Prostate gland (tissue), 2 donors: Measurements from ENCODE around the gene ARHGAP24. TPM values are rescaled to one million over a fixed set of nuclear protein-coding genes. Genes with fewer than 3 reads are reported as not detected.

Experiments
- DNase-seq: peaks from one replicate; pipeline ENCODE4 v3.0.0-alpha.2; 2019; ENCODE audit warnings: low spot score
- H3K27ac ChIP-seq, 2 donors: fragments of 200-600 bp; sonication (generic); 2 replicates each; pipeline ENCODE4 v1.5.1; 2017 to 2019
- H3K27me3 ChIP-seq: fragments of 200-600 bp; sonication (generic); replicated peaks from 2 replicates; pipeline ENCODE4 v1.5.1; 2019; ENCODE audit not compliant: insufficient read depth
- H3K36me3 ChIP-seq, 2 donors: fragments of 200-600 bp; sonication (generic); 1 replicate in 1 of 2; 2 replicates in 1 of 2; pipeline versions ENCODE4 v1.5.1 to v1.8.1; 2017 to 2019
- H3K4me1 ChIP-seq: fragments of 200-600 bp; sonication (generic); replicated peaks from 2 replicates; pipeline ENCODE4 v1.5.1; 2019
- H3K4me3 ChIP-seq, 2 donors: fragments of 200-600 bp; sonication (generic); 2 replicates each; pipeline ENCODE4 v1.5.1; 2017 to 2019
- H3K9me3 ChIP-seq: fragments of 200-600 bp; sonication (generic); 2 replicates; pipeline ENCODE4 v1.5.1; 2017
- POLR2A ChIP-seq: fragments of 450-650 bp; IDR thresholded peaks from one replicate; pipeline ENCODE4 v1.6.1; 2016; ENCODE audit warnings: antibody characterized with exemption, mild to moderate bottlenecking
- POLR2AphosphoS5 ChIP-seq: sonication (generic); formaldehyde crosslinking; IDR thresholded peaks from one replicate; pipeline ENCODE4 v1.6.1; 2017; ENCODE audit warnings: antibody characterized with exemption
- WGBS: methylation state at CpG from one replicate; pipeline ENCODE4 v1.1.5; 2018; 5-methylcytosine and 5-hydroxymethylcytosine counted together
- intact Hi-C: fragments of 100-400 bp; cut with DNase I; formaldehyde crosslinking; loops from one replicate; pipeline ENCODE4 v1.14.2; 2022
- total RNA-seq, 2 donors: library from RNA; depleted of rRNA; stranded (reverse); fragments of >200 nt; gene quantifications; one replicate each; pipeline ENCODE4 v1.1.0, GENCODE V29; 2016
- TF ChIP-seq, protein P1 (sequence below), 4 experiments: fragments of 200-600 bp in 2 of 4; fragments of 450-650 bp in 2 of 4; sonication (generic) in 2 of 4; IDR thresholded peaks; 1 replicate in 3 of 4; 2 replicates in 1 of 4; pipeline ENCODE4 v1.5.1; 2016 to 2019; ENCODE audit warnings: antibody characterized with exemption in 4 of 4, mild to moderate bottlenecking in 2 of 4, moderate library complexity in 2 of 4

Gene ARHGAP24
- total RNA-seq, 2 donors from 2014 or later = 6.7 to 7.4 TPM

DNA sequence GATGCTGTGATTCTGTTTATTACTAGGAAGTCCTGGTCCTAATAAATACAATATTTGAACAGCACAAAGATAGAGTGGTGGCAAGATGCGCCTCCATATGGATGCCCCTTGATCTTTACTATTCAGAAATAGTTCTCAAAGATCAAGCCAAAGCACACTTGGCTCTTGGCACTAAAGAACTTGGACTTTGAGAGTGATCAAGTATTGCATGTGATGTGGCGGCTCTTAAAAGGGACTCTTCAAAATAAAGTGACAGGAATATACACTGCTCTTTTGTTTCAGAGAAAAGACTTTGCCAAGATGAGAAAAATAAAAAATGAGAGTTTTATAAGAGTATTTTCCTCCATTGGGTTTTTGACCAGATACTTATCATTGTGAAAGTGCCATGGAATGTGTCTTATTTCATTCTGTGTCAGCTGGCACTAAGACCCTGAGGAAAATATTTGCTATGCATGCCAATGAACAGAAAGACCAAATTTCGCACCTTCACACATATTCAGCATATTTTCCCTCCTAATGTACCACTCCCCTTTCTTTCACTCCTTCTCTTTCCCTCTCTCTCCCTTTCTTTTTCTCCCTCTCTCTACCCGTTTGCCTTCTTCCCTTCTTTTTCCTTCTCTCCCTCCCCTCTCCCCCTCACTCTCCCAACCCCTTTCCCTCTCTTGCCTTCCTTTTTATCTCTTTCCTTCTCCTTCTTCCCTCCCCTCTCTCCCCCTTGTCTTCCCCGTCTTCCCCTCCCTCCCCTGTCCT is 35.1 kb downstream of the ARHGAP24 start:
- H3K4me1 ChIP-seq = no peaks in the 10 kb centered on the region
- intact Hi-C loops = no loop called here

DNA sequence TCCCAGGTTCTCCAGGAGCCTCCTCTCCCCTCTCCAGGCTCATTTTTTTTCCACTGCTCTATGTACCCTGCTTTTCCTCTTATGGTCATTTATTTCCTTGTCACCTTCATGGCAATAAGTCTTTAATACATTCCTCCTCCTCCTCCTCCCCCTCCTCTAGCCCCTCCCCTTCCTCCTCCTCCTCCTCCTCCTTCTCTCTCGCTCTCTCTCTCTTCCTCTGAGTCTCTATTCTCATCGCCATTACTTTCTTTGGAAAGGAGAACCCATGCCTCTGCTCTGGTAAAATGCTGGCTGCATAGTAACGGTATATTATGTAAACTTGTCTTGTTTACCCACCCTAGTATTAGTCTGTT is 35.7 kb downstream of the ARHGAP24 start:
- no peaks in the 10 kb centered on the region for H3K9me3 ChIP-seq
- H3K4me1 ChIP-seq = no peaks in the 10 kb centered on the region
- WGBS = 73% methylated on average over 3 of the region's 3 CpGs
- no peak for DNase-seq
- H3K27me3 ChIP-seq = no peaks in the 10 kb centered on the region
- H3K4me3 ChIP-seq = no peak overlapping the region
- H3K27ac ChIP-seq = no peak overlapping the region
- no peaks in the 10 kb centered on the region for H3K36me3 ChIP-seq
- intact Hi-C loops = no loop called here
- TF ChIP-seq POLR2A = no peak
- TF ChIP-seq, protein P1, sequence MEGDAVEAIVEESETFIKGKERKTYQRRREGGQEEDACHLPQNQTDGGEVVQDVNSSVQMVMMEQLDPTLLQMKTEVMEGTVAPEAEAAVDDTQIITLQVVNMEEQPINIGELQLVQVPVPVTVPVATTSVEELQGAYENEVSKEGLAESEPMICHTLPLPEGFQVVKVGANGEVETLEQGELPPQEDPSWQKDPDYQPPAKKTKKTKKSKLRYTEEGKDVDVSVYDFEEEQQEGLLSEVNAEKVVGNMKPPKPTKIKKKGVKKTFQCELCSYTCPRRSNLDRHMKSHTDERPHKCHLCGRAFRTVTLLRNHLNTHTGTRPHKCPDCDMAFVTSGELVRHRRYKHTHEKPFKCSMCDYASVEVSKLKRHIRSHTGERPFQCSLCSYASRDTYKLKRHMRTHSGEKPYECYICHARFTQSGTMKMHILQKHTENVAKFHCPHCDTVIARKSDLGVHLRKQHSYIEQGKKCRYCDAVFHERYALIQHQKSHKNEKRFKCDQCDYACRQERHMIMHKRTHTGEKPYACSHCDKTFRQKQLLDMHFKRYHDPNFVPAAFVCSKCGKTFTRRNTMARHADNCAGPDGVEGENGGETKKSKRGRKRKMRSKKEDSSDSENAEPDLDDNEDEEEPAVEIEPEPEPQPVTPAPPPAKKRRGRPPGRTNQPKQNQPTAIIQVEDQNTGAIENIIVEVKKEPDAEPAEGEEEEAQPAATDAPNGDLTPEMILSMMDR (IDR thresholded peaks at IDR 0.05) = no peak
- TF ChIP-seq POLR2AphosphoS5 = no peak

More for the DNA sequence above, 35.1 kb downstream of the ARHGAP24 start:
- no peak for DNase-seq
- Histone ChIP-seq H3K4me3 (no peak overlapping the region), H3K36me3 (no peaks in the 10 kb centered on the region), H3K9me3 (no peaks in the 10 kb centered on the region), H3K27me3 (no peaks in the 10 kb centered on the region), H3K27ac (no peak overlapping the region)
- TF ChIP-seq, protein P1 (IDR thresholded peaks at IDR 0.05) = no peak
- TF ChIP-seq POLR2A = no peak
- TF ChIP-seq POLR2AphosphoS5 = no peak
- 53% methylated on average over 5 of the region's 5 CpGs for WGBS

- H3K27me3 ChIP-seq = no peaks in the 10 kb centered on the region
- H3K36me3 ChIP-seq = no peaks in the 10 kb centered on the region
- DNase-seq = no peak
- TF ChIP-seq POLR2A = no peak
- no peak for TF ChIP-seq POLR2AphosphoS5
- TF ChIP-seq, protein P1 (IDR thresholded peaks at IDR 0.05) = no peak
- no peak overlapping the region for H3K27ac ChIP-seq
- H3K4me3 ChIP-seq = no peak overlapping the region
- H3K4me1 ChIP-seq = no peaks in the 10 kb centered on the region
- no peaks in the 10 kb centered on the region for H3K9me3 ChIP-seq
- intact Hi-C loops = no loop called here
- WGBS = 39% methylated on average over 2 of the region's 2 CpGs
These were observed 37.7 kb downstream of the ARHGAP24 start for GRCh38 chr4:85512446-85513205.

DNA sequence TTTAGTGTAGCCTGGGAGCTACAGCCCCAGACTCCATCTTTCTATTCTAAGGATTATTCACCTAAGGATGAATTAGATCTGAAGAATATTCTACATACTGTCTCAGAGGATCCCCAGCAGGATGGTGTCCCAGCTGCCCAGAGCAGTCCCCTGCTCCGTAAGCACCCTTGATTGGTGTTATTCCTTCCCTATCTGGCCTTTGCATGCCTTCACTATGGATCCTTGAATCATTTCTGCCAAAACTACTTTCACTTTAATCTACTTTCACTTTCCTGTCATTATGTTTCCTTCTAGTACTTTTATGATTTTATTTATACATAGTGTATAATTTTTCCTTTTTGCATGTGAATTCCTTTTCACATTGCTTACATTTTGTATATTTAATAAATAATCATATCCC is 39.2 kb downstream of the ARHGAP24 start:
- intact Hi-C loops = no loop called here
- H3K9me3 ChIP-seq = no peaks in the 10 kb centered on the region
- WGBS = 67% methylated on average over 1 of the region's 1 CpG
- H3K36me3 ChIP-seq = no peaks in the 10 kb centered on the region
- no peak for DNase-seq
- no peaks in the 10 kb centered on the region for H3K27me3 ChIP-seq
- no peak overlapping the region for H3K27ac ChIP-seq
- TF ChIP-seq POLR2A (no peak), POLR2AphosphoS5 (no peak)
- TF ChIP-seq, protein P1 (IDR thresholded peaks at IDR 0.05) = no peak
- H3K4me3 ChIP-seq = no peak overlapping the region
- no peaks in the 10 kb centered on the region for H3K4me1 ChIP-seq
